Measurements from ENCODE around the gene TARBP1.

The TARBP1 gene

GRCh38 chr1:234372011-234372757, 106.8 kb downstream of the TARBP1 start:
- peak overlapping the region; percentile 83 for H3K9ac ChIP-seq (ENCODE audit: insufficient read length, low read depth)
- no peaks in the 10 kb centered on the region for H3K27me3 ChIP-seq (ENCODE audit: insufficient read depth, insufficient read length)
- H3K4me3 ChIP-seq (ENCODE audit: insufficient read length, low read depth), result peak overlapping the region; percentile 82
- H3K36me3 ChIP-seq (ENCODE audit: insufficient read depth, insufficient read length, low read length), result peaks cover 27% of the 10 kb centered on the region
- H3K4me1 ChIP-seq (ENCODE audit: insufficient read depth, insufficient read length), result no peaks in the 10 kb centered on the region
- no peak for TF ChIP-seq YY1 (IDR thresholded peaks at IDR 0.05; ENCODE audit: insufficient read depth, insufficient read length)
- no peak for TF ChIP-seq SUZ12 (IDR thresholded peaks at IDR 0.05; ENCODE audit: extremely low read depth, insufficient read depth, insufficient read length)
- no peak for TF ChIP-seq ZNF274 (IDR thresholded peaks at IDR 0.05; ENCODE audit: low read depth, low read length)
- no peak for DNase-seq (ENCODE audit: low read depth, low spot score)
- H3K9me3 ChIP-seq (ENCODE audit: insufficient read depth, low read length), result no peaks in the 10 kb centered on the region

- H3K36me3 ChIP-seq (ENCODE audit: insufficient read depth, insufficient read length, low read length), result peaks cover 21% of the 10 kb centered on the region
- TF ChIP-seq YY1 (IDR thresholded peaks at IDR 0.05; ENCODE audit: insufficient read depth, insufficient read length), result no peak
- no peak for TF ChIP-seq SUZ12 (IDR thresholded peaks at IDR 0.05; ENCODE audit: extremely low read depth, insufficient read depth, insufficient read length)
- no peak for TF ChIP-seq ZNF274 (IDR thresholded peaks at IDR 0.05; ENCODE audit: low read depth, low read length)
- no peaks in the 10 kb centered on the region for H3K4me1 ChIP-seq (ENCODE audit: insufficient read depth, insufficient read length)
- H3K27me3 ChIP-seq (ENCODE audit: insufficient read depth, insufficient read length), result no peaks in the 10 kb centered on the region
- no peaks in the 10 kb centered on the region for H3K9me3 ChIP-seq (ENCODE audit: insufficient read depth, low read length)
- no peak for DNase-seq (ENCODE audit: low read depth, low spot score)
- H3K4me3 ChIP-seq (ENCODE audit: insufficient read length, low read depth), result no peak overlapping the region
- H3K9ac ChIP-seq (ENCODE audit: insufficient read length, low read depth), result no peak overlapping the region
These were observed 107.6 kb downstream of the TARBP1 start for GRCh38 chr1:234371414-234371813.

DNA sequence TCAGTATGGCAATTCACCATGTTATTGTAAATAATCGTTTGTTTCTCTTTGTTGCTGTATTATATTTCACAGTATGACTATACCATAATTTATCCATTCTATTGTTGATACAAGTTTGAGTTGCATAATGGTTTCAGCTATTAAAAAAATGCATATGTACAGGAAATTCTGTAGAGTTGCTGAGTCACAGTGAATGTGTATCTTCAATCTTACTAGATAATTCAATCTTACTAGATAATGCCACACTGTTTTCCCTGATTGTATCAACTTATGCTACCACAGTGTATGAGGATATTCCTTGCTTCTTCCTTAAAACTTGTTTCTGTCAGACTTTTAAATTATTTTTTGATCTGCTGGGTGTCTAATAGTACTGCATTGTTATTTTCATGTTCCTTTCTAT, 109.2 kb downstream of the TARBP1 start:
- peaks cover 6% of the 10 kb centered on the region for H3K36me3 ChIP-seq (ENCODE audit: insufficient read depth, insufficient read length, low read length)
- no peaks in the 10 kb centered on the region for H3K27me3 ChIP-seq (ENCODE audit: insufficient read depth, insufficient read length)
- H3K9me3 ChIP-seq (ENCODE audit: insufficient read depth, low read length), result no peaks in the 10 kb centered on the region
- DNase-seq (ENCODE audit: low read depth, low spot score), result no peak
- H3K4me3 ChIP-seq (ENCODE audit: insufficient read length, low read depth), result no peak overlapping the region
- no peak overlapping the region for H3K9ac ChIP-seq (ENCODE audit: insufficient read length, low read depth)
- no peaks in the 10 kb centered on the region for H3K4me1 ChIP-seq (ENCODE audit: insufficient read depth, insufficient read length)
- no peak for TF ChIP-seq ZNF274 (IDR thresholded peaks at IDR 0.05; ENCODE audit: low read depth, low read length)
- TF ChIP-seq YY1 (IDR thresholded peaks at IDR 0.05; ENCODE audit: insufficient read depth, insufficient read length), result no peak
- no peak for TF ChIP-seq SUZ12 (IDR thresholded peaks at IDR 0.05; ENCODE audit: extremely low read depth, insufficient read depth, insufficient read length)

DNA sequence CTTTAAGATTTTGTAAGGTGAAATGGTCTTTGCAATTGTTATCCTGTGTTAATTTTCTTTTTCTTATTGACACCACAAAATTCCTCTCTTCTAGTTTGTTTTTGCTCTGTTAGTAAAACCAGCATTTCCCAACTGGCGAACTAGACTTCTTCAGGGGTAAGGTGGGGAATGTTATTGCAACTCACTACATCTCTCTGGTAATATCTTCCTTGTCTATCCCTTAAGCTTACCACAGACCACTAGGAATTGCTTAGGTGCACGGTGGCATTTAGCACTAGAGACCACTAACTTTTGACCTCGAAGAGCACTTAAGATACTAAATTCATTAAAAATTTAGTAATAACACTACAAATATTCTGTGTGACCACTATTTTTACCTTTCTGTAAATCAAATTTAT, 109.9 kb downstream of the TARBP1 start:
- TF ChIP-seq ZNF274 (IDR thresholded peaks at IDR 0.05; ENCODE audit: low read depth, low read length) (no peak), SUZ12 (IDR thresholded peaks at IDR 0.05; ENCODE audit: extremely low read depth, insufficient read depth, insufficient read length) (no peak), YY1 (IDR thresholded peaks at IDR 0.05; ENCODE audit: insufficient read depth, insufficient read length) (no peak)
- H3K9ac ChIP-seq (ENCODE audit: insufficient read length, low read depth), result no peak overlapping the region
- H3K4me1 ChIP-seq (ENCODE audit: insufficient read depth, insufficient read length), result no peaks in the 10 kb centered on the region
- no peaks in the 10 kb centered on the region for H3K9me3 ChIP-seq (ENCODE audit: insufficient read depth, low read length)
- H3K36me3 ChIP-seq (ENCODE audit: insufficient read depth, insufficient read length, low read length), result no peaks in the 10 kb centered on the region
- no peaks in the 10 kb centered on the region for H3K27me3 ChIP-seq (ENCODE audit: insufficient read depth, insufficient read length)
- no peak for DNase-seq (ENCODE audit: low read depth, low spot score)
- no peak overlapping the region for H3K4me3 ChIP-seq (ENCODE audit: insufficient read length, low read depth)

DNA sequence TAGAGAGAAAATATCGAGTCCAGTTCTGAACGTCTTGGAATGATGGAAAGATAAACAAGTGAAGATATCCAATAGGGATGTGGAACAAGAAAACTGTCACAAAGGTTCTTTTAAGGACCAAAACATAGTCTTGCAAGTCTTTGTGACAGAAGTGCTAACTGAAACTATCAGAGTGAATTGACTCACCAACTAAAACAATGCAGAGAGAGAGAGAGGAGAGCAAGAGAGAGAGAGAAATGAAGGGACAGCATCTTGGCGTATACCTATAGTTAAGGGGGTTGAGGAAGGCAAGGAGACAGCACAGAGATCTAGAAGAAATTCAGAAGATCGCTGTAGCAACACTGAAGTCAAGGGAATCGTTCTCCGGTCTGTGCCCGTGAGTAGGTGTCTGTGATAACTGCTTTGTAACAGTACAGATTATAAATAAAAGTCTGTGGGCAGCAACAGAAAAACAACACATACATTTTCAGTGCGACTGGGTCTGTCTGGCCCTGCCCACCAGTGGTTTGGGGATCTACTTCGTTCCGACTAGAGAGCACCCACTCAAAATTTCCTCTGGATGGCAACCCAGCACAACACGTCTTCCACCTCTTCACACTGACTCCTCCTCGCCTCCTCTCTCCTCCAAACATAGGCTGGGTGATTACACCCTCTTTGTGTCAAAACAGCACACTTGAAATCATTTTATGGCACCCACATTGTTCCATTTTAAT, 110.5 kb downstream of the TARBP1 start:
- no peak for DNase-seq (ENCODE audit: low read depth, low spot score)
- Histone ChIP-seq H3K4me1 (ENCODE audit: insufficient read depth, insufficient read length) (no peaks in the 10 kb centered on the region), H3K9ac (ENCODE audit: insufficient read length, low read depth) (no peak overlapping the region), H3K9me3 (ENCODE audit: insufficient read depth, low read length) (no peaks in the 10 kb centered on the region), H3K4me3 (ENCODE audit: insufficient read length, low read depth) (no peak overlapping the region), H3K27me3 (ENCODE audit: insufficient read depth, insufficient read length) (no peaks in the 10 kb centered on the region), H3K36me3 (ENCODE audit: insufficient read depth, insufficient read length, low read length) (no peaks in the 10 kb centered on the region)
- TF ChIP-seq YY1 (IDR thresholded peaks at IDR 0.05; ENCODE audit: insufficient read depth, insufficient read length), result no peak
- no peak for TF ChIP-seq SUZ12 (IDR thresholded peaks at IDR 0.05; ENCODE audit: extremely low read depth, insufficient read depth, insufficient read length)

DNA sequence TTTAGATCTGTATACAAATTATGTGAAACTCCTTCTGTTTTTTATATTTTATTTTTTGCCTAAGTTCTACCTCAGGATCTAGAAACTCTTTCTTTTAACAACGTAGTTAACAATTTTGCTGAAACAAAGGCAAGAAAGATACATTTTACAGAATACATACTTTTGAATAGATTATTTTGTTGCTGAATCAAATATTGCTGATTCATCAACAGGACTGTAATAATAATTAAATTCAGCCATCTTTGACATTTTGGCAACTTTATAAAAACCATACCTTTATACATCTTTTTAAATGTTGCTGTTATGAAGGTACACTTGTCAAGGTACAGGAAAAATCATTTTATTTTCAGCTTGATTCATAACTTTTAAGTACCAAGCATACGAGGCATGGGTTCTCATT, 116.4 kb downstream of the TARBP1 start:
- no peak for DNase-seq (ENCODE audit: low read depth, low spot score)
- Histone ChIP-seq H3K27me3 (ENCODE audit: insufficient read depth, insufficient read length) (no peaks in the 10 kb centered on the region), H3K36me3 (ENCODE audit: insufficient read depth, insufficient read length, low read length) (no peaks in the 10 kb centered on the region), H3K4me1 (ENCODE audit: insufficient read depth, insufficient read length) (no peaks in the 10 kb centered on the region), H3K9ac (ENCODE audit: insufficient read length, low read depth) (no peak overlapping the region), H3K4me3 (ENCODE audit: insufficient read length, low read depth) (no peak overlapping the region), H3K9me3 (ENCODE audit: insufficient read depth, low read length) (no peaks in the 10 kb centered on the region)
- TF ChIP-seq YY1 (IDR thresholded peaks at IDR 0.05; ENCODE audit: insufficient read depth, insufficient read length) (no peak), SUZ12 (IDR thresholded peaks at IDR 0.05; ENCODE audit: extremely low read depth, insufficient read depth, insufficient read length) (no peak), ZNF274 (IDR thresholded peaks at IDR 0.05; ENCODE audit: low read depth, low read length) (no peak)

GRCh38 chr1:234361102-234361603, 117.8 kb downstream of the TARBP1 start:
- TF ChIP-seq YY1 (IDR thresholded peaks at IDR 0.05; ENCODE audit: insufficient read depth, insufficient read length), result no peak
- TF ChIP-seq ZNF274 (IDR thresholded peaks at IDR 0.05; ENCODE audit: low read depth, low read length), result no peak
- TF ChIP-seq SUZ12 (IDR thresholded peaks at IDR 0.05; ENCODE audit: extremely low read depth, insufficient read depth, insufficient read length), result no peak
- no peaks in the 10 kb centered on the region for H3K36me3 ChIP-seq (ENCODE audit: insufficient read depth, insufficient read length, low read length)
- no peak for DNase-seq (ENCODE audit: low read depth, low spot score)
- H3K9me3 ChIP-seq (ENCODE audit: insufficient read depth, low read length), result no peaks in the 10 kb centered on the region; the same call in 1 of the 2 replicates
- no peak overlapping the region for H3K4me3 ChIP-seq (ENCODE audit: insufficient read length, low read depth)
- H3K9ac ChIP-seq (ENCODE audit: insufficient read length, low read depth), result no peak overlapping the region
- H3K27me3 ChIP-seq (ENCODE audit: insufficient read depth, insufficient read length), result no peaks in the 10 kb centered on the region
- H3K4me1 ChIP-seq (ENCODE audit: insufficient read depth, insufficient read length), result no peaks in the 10 kb centered on the region

All from NT2/D1 (cell line).